Prostate gland (tissue), 2 donors: Measurements from ENCODE around the gene ZNFX1.

Source experiments
- POLR2A ChIP-seq: fragments of 450-650 bp; IDR thresholded peaks from one replicate; pipeline ENCODE4 v1.6.1; 2016; ENCODE audit warnings: antibody characterized with exemption, mild to moderate bottlenecking
- POLR2AphosphoS5 ChIP-seq: sonication (generic); formaldehyde crosslinking; IDR thresholded peaks from one replicate; pipeline ENCODE4 v1.6.1; 2017; ENCODE audit warnings: antibody characterized with exemption
- TF ChIP-seq, protein P1 (sequence below), 4 experiments: fragments of 200-600 bp in 2 of 4; fragments of 450-650 bp in 2 of 4; sonication (generic) in 2 of 4; IDR thresholded peaks; 1 replicate in 3 of 4; 2 replicates in 1 of 4; pipeline ENCODE4 v1.5.1; 2016 to 2019; ENCODE audit warnings: antibody characterized with exemption in 4 of 4, mild to moderate bottlenecking in 2 of 4, moderate library complexity in 2 of 4

GRCh38 chr20:49308875-49309274 lies 31.0 kb upstream of the ZNFX1 start:
- TF ChIP-seq POLR2A (no peak), POLR2AphosphoS5 (no peak)
- TF ChIP-seq, protein P1, sequence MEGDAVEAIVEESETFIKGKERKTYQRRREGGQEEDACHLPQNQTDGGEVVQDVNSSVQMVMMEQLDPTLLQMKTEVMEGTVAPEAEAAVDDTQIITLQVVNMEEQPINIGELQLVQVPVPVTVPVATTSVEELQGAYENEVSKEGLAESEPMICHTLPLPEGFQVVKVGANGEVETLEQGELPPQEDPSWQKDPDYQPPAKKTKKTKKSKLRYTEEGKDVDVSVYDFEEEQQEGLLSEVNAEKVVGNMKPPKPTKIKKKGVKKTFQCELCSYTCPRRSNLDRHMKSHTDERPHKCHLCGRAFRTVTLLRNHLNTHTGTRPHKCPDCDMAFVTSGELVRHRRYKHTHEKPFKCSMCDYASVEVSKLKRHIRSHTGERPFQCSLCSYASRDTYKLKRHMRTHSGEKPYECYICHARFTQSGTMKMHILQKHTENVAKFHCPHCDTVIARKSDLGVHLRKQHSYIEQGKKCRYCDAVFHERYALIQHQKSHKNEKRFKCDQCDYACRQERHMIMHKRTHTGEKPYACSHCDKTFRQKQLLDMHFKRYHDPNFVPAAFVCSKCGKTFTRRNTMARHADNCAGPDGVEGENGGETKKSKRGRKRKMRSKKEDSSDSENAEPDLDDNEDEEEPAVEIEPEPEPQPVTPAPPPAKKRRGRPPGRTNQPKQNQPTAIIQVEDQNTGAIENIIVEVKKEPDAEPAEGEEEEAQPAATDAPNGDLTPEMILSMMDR (IDR thresholded peaks at IDR 0.05) = no peak
